Measurements from ENCODE around the gene ITGAD. TPM values are rescaled to one million over a fixed set of nuclear protein-coding genes. Genes with fewer than 3 reads are reported as not detected.

ITGAD gene
- total and polyA plus RNA-seq, 2 of the 13 experiments (the other 11 are each of a cell fraction or from before 2014, with no cell fraction given): not detected

- TF ChIP-seq CEBPZ (IDR thresholded peaks at IDR 0.05; ENCODE audit: low read length) (no peak), ZNF850 (CRISPR knock-in tag; conservative IDR thresholded peaks at IDR 0.05) (no peak), ZNF383 (CRISPR knock-in tag; IDR thresholded peaks at IDR 0.05; ENCODE audit: borderline replicate concordance) (no peak), ZNF138 (CRISPR knock-in tag; IDR thresholded peaks at IDR 0.05; ENCODE audit: low read depth) (no peak), ZNF746 (CRISPR knock-in tag; IDR thresholded peaks at IDR 0.05) (no peak), ZNF749 (CRISPR knock-in tag; IDR thresholded peaks at IDR 0.05; ENCODE audit: borderline replicate concordance) (no peak), ARNT2 (CRISPR knock-in tag; IDR thresholded peaks at IDR 0.05; ENCODE audit: low read depth) (no peak; the same call in 1 of the 2 replicates), SP4 (CRISPR knock-in tag; IDR thresholded peaks at IDR 0.05) (no peak; the same call in 1 of the 2 replicates), ZNF33B (CRISPR knock-in tag; IDR thresholded peaks at IDR 0.05) (no peak), FOXO1 (CRISPR knock-in tag; IDR thresholded peaks at IDR 0.05) (no peak; the same call in 1 of the 2 replicates), ZBTB26 (CRISPR knock-in tag; IDR thresholded peaks at IDR 0.05; ENCODE audit: borderline replicate concordance) (peak; percentile 30), ZNF430 (CRISPR knock-in tag; IDR thresholded peaks at IDR 0.05) (no peak), ATF7-NPFF (CRISPR knock-in tag; IDR thresholded peaks at IDR 0.05; ENCODE audit: low read depth) (no peak; the same call in 1 of the 2 replicates), HNF4G (IDR thresholded peaks at IDR 0.05; ENCODE audit: borderline replicate concordance, low read depth, low read length) (peak; percentile 57; the same call in 1 of the 2 replicates), HNF4G (CRISPR knock-in tag; IDR thresholded peaks at IDR 0.05; ENCODE audit: borderline replicate concordance, low read depth) (0 out of 2 replicates have a peak, but pooled peaks have one; percentile 32), SNAI1 (CRISPR knock-in tag; IDR thresholded peaks at IDR 0.05; ENCODE audit: borderline replicate concordance) (no peak), HOXA3 (CRISPR knock-in tag; IDR thresholded peaks at IDR 0.05) (no peak)
- TF ChIP-seq, protein P1, sequence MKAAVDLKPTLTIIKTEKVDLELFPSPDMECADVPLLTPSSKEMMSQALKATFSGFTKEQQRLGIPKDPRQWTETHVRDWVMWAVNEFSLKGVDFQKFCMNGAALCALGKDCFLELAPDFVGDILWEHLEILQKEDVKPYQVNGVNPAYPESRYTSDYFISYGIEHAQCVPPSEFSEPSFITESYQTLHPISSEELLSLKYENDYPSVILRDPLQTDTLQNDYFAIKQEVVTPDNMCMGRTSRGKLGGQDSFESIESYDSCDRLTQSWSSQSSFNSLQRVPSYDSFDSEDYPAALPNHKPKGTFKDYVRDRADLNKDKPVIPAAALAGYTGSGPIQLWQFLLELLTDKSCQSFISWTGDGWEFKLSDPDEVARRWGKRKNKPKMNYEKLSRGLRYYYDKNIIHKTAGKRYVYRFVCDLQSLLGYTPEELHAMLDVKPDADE (CRISPR knock-in tag; IDR thresholded peaks at IDR 0.05): no peak
- TF ChIP-seq, protein P2, sequence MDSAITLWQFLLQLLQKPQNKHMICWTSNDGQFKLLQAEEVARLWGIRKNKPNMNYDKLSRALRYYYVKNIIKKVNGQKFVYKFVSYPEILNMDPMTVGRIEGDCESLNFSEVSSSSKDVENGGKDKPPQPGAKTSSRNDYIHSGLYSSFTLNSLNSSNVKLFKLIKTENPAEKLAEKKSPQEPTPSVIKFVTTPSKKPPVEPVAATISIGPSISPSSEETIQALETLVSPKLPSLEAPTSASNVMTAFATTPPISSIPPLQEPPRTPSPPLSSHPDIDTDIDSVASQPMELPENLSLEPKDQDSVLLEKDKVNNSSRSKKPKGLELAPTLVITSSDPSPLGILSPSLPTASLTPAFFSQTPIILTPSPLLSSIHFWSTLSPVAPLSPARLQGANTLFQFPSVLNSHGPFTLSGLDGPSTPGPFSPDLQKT (CRISPR knock-in tag; IDR thresholded peaks at IDR 0.05; ENCODE audit: borderline replicate concordance): no peak
- TF ChIP-seq, protein P3, sequence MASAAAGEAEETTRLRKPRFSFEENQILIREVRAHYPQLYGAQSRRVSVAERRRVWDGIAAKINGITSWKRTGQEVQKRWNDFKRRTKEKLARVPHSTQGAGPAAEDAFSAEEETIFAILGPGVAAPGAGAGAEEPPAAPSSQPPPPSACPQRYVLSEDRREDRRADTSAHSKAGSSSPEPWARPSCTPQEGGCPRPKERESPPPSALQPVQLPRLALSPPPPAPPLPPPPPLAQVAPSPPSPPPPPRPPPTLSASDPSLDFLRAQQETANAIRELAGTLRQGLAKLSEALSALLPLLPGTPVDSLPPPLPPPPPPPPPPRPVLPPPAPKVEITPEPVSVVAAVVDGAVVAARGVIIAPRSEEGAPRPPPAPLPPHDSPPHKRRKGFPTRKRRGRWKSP (CRISPR knock-in tag; IDR thresholded peaks at IDR 0.05): peak; percentile 9; the same call in 1 of the 2 replicates
Observed at GRCh38 chr16:31459687-31460581, 66.8 kb downstream of the ITGAD start (continued).

Data from HepG2 (cell line).